ENCODE results near the gene CDA.

Gene CDA

GRCh38 chr1:20643080-20643479 is 54.2 kb downstream of the CDA start:
- Histone ChIP-seq H3K4me2 (ENCODE audit: low read depth, low read length, poor library complexity, severe bottlenecking) (no peak overlapping the region), H3K9ac (ENCODE audit: low read length) (no peak overlapping the region), H3F3A (ENCODE audit: insufficient read depth) (no peaks in the 10 kb centered on the region), H3K9me2 (replicated peaks; ENCODE audit: insufficient read depth, low read length) (no peaks in the 10 kb centered on the region), H3K27me3 (ENCODE audit: low read length) (no peaks in the 10 kb centered on the region), H3K4me3 (ENCODE audit: insufficient read depth, low read length, poor library complexity, severe bottlenecking) (no peak overlapping the region), H3K9me3 (ENCODE audit: insufficient read depth, low read length) (no peaks in the 10 kb centered on the region), H3K36me3 (ENCODE audit: low read length) (no peaks in the 10 kb centered on the region), H3K79me2 (ENCODE audit: insufficient read depth, low read length) (no peaks in the 10 kb centered on the region), H2AFZ (ENCODE audit: low read depth, low read length, severe bottlenecking) (no peak overlapping the region), H4K20me1 (ENCODE audit: low read depth, low read length) (no peaks in the 10 kb centered on the region), H3K27ac (ENCODE audit: low read depth, low read length) (no peak overlapping the region)
- TF ChIP-seq CTCF (IDR thresholded peaks at IDR 0.05; ENCODE audit: insufficient read depth, low read length, poor library complexity, severe bottlenecking) = no peak

DNA sequence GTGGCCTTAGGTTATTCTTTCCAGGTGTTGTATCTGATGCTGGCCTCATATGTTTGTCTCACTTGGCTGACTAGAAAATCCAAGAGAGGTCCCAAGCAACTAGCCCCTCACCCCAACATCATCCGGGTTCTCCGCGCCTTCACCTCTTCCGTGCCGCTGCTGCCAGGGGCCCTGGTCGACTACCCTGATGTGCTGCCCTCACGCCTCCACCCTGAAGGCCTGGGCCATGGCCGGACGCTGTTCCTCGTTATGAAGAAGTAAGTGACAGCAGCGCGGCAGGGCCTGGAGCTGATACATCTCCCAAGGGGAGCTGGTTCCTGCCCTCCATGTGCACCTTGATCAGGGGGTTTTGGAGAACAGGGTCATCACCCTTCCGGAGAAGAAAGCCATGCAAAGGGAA is 55.5 kb downstream of the CDA start:
- Histone ChIP-seq H3K36me3 (ENCODE audit: low read length) (no peaks in the 10 kb centered on the region), H3K4me3 (ENCODE audit: insufficient read depth, low read length, poor library complexity, severe bottlenecking) (no peak overlapping the region), H3K9me3 (ENCODE audit: insufficient read depth, low read length) (no peaks in the 10 kb centered on the region), H3K27ac (ENCODE audit: low read depth, low read length) (no peak overlapping the region), H3K9me2 (replicated peaks; ENCODE audit: insufficient read depth, low read length) (no peaks in the 10 kb centered on the region), H3F3A (ENCODE audit: insufficient read depth) (no peaks in the 10 kb centered on the region), H3K79me2 (ENCODE audit: insufficient read depth, low read length) (no peaks in the 10 kb centered on the region), H3K9ac (ENCODE audit: low read length) (no peak overlapping the region), H2AFZ (ENCODE audit: low read depth, low read length, severe bottlenecking) (no peak overlapping the region), H4K20me1 (ENCODE audit: low read depth, low read length) (no peaks in the 10 kb centered on the region), H3K4me2 (ENCODE audit: low read depth, low read length, poor library complexity, severe bottlenecking) (no peak overlapping the region), H3K27me3 (ENCODE audit: low read length) (no peaks in the 10 kb centered on the region)
- TF ChIP-seq CTCF (IDR thresholded peaks at IDR 0.05; ENCODE audit: insufficient read depth, low read length, poor library complexity, severe bottlenecking) (no peak), EZH2phosphoT487 (conservative IDR thresholded peaks at IDR 0.05; ENCODE audit: low read length) (no peak)

- no peaks in the 10 kb centered on the region for H3K9me2 ChIP-seq (replicated peaks; ENCODE audit: insufficient read depth, low read length)
- H3K9me3 ChIP-seq (ENCODE audit: insufficient read depth, low read length) = no peaks in the 10 kb centered on the region
- no peak overlapping the region for H3K4me2 ChIP-seq (ENCODE audit: low read depth, low read length, poor library complexity, severe bottlenecking)
- H3F3A ChIP-seq (ENCODE audit: insufficient read depth) = no peaks in the 10 kb centered on the region
- no peaks in the 10 kb centered on the region for H3K79me2 ChIP-seq (ENCODE audit: insufficient read depth, low read length)
- no peak overlapping the region for H3K4me3 ChIP-seq (ENCODE audit: insufficient read depth, low read length, poor library complexity, severe bottlenecking)
- no peaks in the 10 kb centered on the region for H3K36me3 ChIP-seq (ENCODE audit: low read length)
- no peak overlapping the region for H3K9ac ChIP-seq (ENCODE audit: low read length)
- no peak overlapping the region for H3K27ac ChIP-seq (ENCODE audit: low read depth, low read length)
- H4K20me1 ChIP-seq (ENCODE audit: low read depth, low read length) = no peaks in the 10 kb centered on the region
- no peak overlapping the region for H2AFZ ChIP-seq (ENCODE audit: low read depth, low read length, severe bottlenecking)
- no peaks in the 10 kb centered on the region for H3K27me3 ChIP-seq (ENCODE audit: low read length)
- TF ChIP-seq EZH2phosphoT487 (conservative IDR thresholded peaks at IDR 0.05; ENCODE audit: low read length) = no peak
- no peak for TF ChIP-seq CTCF (IDR thresholded peaks at IDR 0.05; ENCODE audit: insufficient read depth, low read length, poor library complexity, severe bottlenecking)
Measured at GRCh38 chr1:20645414-20645813, 56.5 kb downstream of the CDA start.

GRCh38 chr1:20648438-20648837 is 59.5 kb downstream of the CDA start:
- Histone ChIP-seq H3K4me2 (ENCODE audit: low read depth, low read length, poor library complexity, severe bottlenecking) (no peak overlapping the region), H3F3A (ENCODE audit: insufficient read depth) (no peaks in the 10 kb centered on the region), H3K9me3 (ENCODE audit: insufficient read depth, low read length) (no peaks in the 10 kb centered on the region), H3K9me2 (replicated peaks; ENCODE audit: insufficient read depth, low read length) (no peaks in the 10 kb centered on the region), H3K27ac (ENCODE audit: low read depth, low read length) (no peak overlapping the region), H3K4me3 (ENCODE audit: insufficient read depth, low read length, poor library complexity, severe bottlenecking) (no peak overlapping the region), H4K20me1 (ENCODE audit: low read depth, low read length) (no peaks in the 10 kb centered on the region), H3K79me2 (ENCODE audit: insufficient read depth, low read length) (no peaks in the 10 kb centered on the region), H3K27me3 (ENCODE audit: low read length) (no peaks in the 10 kb centered on the region), H2AFZ (ENCODE audit: low read depth, low read length, severe bottlenecking) (no peak overlapping the region), H3K9ac (ENCODE audit: low read length) (no peak overlapping the region), H3K36me3 (ENCODE audit: low read length) (peaks cover 6% of the 10 kb centered on the region; the same call in 1 of the 2 replicates)
- TF ChIP-seq EZH2phosphoT487 (conservative IDR thresholded peaks at IDR 0.05; ENCODE audit: low read length) = no peak

Measured in SU-DHL-6 (cell line).